Fibroblast of lung (primary cell): ENCODE data around the gene RNU11.

Experiments
- CTCF ChIP-seq, 2 donors: IDR thresholded peaks in 1 of 2; conservative IDR thresholded peaks in 1 of 2; 1 replicate in 1 of 2; 2 replicates in 1 of 2; pipeline ENCODE4 v1.5.1; 2011 to 2012; ENCODE audit warnings: low read length in 2 of 2, control low read depth in 1 of 2, inconsistent platforms in 1 of 2, low read depth in 1 of 2, mild to moderate bottlenecking in 1 of 2
- EZH2 ChIP-seq: IDR thresholded peaks from 2 replicates; pipeline ENCODE4 v1.5.1; 2012; ENCODE audit warnings: low read length, control low read depth, mild to moderate bottlenecking; ENCODE audit errors: missing control alignments

DNA sequence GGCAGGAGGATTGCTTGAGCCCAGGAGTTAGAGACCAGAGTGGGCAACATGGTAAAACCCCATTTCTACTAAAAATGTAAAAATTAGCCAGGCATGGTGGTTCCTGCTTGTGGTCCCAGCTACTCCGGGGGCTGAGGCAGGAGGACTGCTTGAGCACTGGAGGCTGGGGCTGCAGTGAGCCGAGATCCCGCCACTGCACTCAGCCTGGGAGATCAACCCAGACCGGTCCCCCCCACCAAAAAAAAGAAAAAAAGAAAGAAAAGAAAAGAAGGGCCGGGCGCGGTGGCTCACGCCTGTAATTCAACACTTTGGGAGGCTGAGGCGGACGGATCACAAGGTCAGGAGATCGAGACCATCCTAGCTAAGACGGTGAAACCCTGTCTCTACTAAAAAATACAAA is 18.4 kb downstream of the RNU11 start:
- TF ChIP-seq CTCF (conservative IDR thresholded peaks at IDR 0.05 in 1 of 2, IDR thresholded peaks at IDR 0.05 in 1 of 2; ENCODE audit: low read depth in 1 of 2, low read length in 2 of 2) (no peak), EZH2 (no peak)
